Skeletal muscle satellite cell (primary cell): Measurements from ENCODE around the gene HYAL1.
"Not testable (repeated sequence)": the region's sequence is repeated elsewhere in the genome, so short reads cannot be mapped to it uniquely, and the experiment has no call there.

Source experiments
- H3K27me3 ChIP-seq: 2 replicates; pipeline ENCODE4 v1.7.0; 2013; ENCODE audit warnings: low read length; ENCODE audit not compliant: control insufficient read depth, insufficient read depth
- H3K36me3 ChIP-seq: 2 replicates; pipeline ENCODE4 v1.7.0; 2013; ENCODE audit warnings: mild to moderate bottlenecking, control low read depth, low read length; ENCODE audit not compliant: insufficient read depth
- H3K4me1 ChIP-seq: 2 replicates; pipeline ENCODE4 v1.7.0; 2013; ENCODE audit warnings: low read length; ENCODE audit not compliant: control insufficient read depth, insufficient read depth
- H3K4me2 ChIP-seq: 2 replicates; pipeline ENCODE4 v1.7.0; 2013; ENCODE audit warnings: mild to moderate bottlenecking, low read length
- H3K4me3 ChIP-seq: 2 replicates; pipeline ENCODE4 v1.7.0; 2013; ENCODE audit warnings: low read length
- H3K9ac ChIP-seq: 2 replicates; pipeline ENCODE4 v1.7.0; 2013; ENCODE audit warnings: mild to moderate bottlenecking, low read depth, low read length, moderate library complexity
- H3K9me3 ChIP-seq: replicated peaks from 2 replicates; pipeline ENCODE4 v1.7.0; 2013; ENCODE audit warnings: mild to moderate bottlenecking, control low read depth, low read length

HYAL1 gene

DNA sequence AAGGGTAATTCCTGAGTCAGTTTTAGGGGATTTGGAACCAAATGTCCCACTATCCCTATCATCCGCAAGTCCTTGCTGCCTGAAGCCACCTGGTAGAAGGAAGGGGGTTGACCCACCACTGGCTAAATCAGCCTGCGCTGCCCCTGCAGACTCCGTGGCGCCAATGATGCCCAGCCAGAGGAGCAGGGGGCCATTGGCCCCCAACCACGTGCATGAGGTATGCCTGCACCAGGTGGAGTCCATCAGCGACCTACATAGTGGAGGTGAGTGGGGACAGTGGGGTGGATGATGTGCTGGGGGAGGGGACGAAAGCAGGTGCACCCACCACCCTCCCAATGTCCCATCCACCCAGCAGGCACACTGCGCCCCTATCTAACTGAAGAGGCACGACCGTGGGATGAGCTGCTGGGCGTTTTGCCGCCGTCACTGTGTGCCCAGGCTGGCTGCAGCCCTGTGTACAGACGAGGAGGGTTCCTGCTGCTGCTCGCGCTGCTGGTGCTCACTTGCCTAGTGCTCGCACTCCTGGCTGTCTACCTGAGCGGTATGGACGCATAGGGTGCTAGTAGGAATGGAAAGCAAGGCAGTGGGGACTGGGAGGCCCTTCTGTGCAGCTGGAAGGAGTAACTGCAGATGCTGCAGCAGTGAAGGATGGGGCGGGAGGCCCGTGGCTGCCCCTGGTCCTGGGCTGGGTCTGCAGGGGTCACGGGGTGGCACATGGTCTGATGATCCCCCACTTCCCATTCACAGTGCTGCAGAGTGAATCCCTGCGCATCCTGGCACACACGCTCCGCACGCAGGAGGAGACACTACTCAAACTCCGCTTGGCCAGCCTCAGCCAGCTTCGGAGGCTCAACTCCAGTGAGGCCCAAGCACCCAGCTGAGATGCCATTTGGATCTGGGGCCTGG is 16.8 kb downstream of the HYAL1 start:
- no peak overlapping the region for H3K4me2 ChIP-seq
- no peaks in the 10 kb centered on the region for H3K4me1 ChIP-seq
- H3K9ac ChIP-seq = no peak overlapping the region
- no peaks in the 10 kb centered on the region for H3K9me3 ChIP-seq
- H3K36me3 ChIP-seq = peaks cover 38% of the 10 kb centered on the region
- no peaks in the 10 kb centered on the region for H3K27me3 ChIP-seq
- H3K4me3 ChIP-seq = no peak overlapping the region

DNA sequence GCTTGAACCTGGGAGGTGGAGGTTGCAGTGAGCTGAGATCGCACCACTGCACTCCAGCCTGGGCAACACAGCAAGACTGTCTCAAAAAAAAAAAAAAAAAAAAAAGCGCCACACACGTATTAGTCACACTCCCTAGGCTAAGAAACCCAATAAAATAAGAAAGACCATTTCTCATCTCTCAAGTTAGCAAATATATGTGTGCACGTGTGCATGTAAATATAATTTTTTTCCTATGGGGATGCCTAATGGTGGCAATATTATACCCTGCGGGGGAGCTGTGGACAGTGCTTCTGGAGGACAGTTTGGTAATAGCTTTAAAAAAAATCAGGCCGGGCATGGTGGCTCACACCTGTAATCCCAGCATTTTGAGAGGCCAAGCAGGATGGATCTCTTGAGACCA is 19.3 kb downstream of the HYAL1 start:
- peaks cover 26% of the 10 kb centered on the region for H3K36me3 ChIP-seq
- H3K27me3 ChIP-seq, H3K4me2 ChIP-seq, H3K4me3 ChIP-seq, H3K9ac ChIP-seq, H3K9me3 ChIP-seq, H3K4me1 ChIP-seq: not testable (repeated sequence)

DNA sequence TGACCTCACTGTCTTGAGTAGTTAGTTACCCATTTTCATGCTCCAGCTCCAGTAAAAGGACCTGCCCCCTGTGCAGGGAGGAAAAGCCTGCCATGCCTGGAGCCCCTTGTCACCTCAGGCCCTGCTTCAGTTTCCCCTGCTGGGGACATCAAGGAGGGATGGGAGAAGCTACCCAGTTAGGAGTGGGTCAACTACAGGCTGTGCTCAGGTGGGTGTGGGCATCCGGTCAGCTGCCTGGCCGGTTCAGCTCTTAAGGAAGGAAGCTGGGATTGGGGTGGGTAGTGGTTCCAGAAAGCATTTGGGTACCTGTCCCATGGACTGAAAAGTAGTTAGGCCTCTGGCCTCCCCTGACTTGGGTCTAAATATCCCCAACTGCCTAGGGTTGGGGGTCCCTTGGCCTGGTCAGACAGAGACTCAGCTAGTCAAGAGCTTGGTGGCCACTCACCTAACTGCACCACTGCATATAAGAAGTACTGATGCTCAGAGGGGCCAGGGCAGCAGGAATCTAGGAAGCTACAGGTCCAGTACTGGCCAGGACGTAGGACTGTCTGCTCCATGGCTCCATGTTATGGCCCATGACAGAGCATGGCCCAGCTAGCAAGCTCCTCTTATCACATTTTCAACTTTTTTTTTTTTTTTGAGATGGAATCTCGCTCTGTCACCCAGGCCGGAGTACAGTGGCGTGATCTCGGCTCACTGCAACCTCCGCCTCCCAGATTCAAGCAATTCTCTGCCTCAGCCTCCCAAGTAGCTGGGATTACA is 23.9 kb downstream of the HYAL1 start:
- Histone ChIP-seq H3K9ac (no peak overlapping the region), H3K36me3 (no peaks in the 10 kb centered on the region), H3K9me3 (no peaks in the 10 kb centered on the region), H3K27me3 (no peaks in the 10 kb centered on the region), H3K4me1 (no peaks in the 10 kb centered on the region), H3K4me3 (no peak overlapping the region), H3K4me2 (no peak overlapping the region)

DNA sequence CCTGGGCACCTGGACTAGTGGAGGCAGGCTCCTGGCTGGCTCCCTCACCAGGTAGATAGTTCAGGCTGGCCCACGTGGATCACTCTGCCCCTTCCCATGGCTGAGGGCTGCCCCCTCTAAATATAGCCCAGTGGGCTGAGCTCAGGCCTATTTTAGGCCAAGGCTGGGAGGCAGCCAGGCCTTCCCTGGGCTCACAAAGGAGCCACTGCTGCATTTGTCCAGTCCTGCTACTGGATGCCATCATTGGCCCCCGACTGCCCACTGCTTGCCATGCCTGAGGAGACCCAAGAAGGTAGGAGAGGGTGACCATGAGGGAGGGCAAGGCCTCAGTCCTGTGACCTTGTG is 24.5 kb downstream of the HYAL1 start, which contains the start of gene LSMEM2:
Gene LSMEM2 (plus strand): TSS at position 208 of the 345 bp plus-strand sequence. CDS start 27 bp downstream, at position 235.
- Histone ChIP-seq H3K9ac (no peak within 1 kb of the TSS), H3K36me3 (no peaks in the 10 kb centered on the region), H3K27me3 (no peaks in the 10 kb centered on the region), H3K4me1 (no peaks in the 10 kb centered on the region), H3K4me2 (no peak within 1 kb of the TSS), H3K4me3 (no peak within 1 kb of the TSS), H3K9me3 (no peaks in the 10 kb centered on the region)

DNA sequence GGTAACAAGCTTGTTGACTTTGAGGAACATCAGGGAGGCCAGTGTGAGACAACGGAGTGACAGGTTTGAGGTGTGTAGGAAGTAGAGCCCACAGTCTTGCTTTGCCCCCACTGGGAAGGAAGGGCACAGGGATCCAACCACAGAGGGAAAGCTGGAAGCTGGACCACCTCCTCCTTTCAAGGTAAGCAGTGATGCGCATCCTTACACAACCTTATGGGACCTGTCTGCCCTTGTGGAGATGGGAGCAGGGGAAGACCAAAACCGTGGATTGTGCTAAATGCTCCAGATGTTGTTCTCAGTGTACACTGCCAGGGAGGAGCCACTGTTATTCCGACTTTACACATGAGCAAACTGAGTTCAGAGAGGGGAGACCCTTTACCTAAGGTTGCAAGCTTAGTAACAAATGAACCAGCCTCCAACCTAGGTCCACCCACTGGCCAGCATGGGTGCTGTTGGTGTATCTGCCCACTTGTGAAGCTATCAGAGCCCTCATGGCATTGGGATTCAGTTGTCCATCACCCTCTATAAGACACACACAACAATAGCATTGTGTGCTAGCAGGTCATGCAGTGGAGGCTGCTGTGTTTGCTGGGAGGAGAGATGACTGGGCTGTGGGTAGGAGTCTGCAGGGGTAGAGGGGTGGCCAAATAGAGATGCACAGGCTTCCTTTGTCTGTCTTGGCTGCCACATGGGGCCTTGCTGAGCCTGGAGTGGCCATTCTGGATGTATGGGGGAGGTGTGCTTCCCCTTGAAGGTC is 25.1 kb downstream of the HYAL1 start:
- Histone ChIP-seq H3K4me2 (no peak overlapping the region), H3K36me3 (no peaks in the 10 kb centered on the region), H3K9ac (no peak overlapping the region), H3K9me3 (no peaks in the 10 kb centered on the region), H3K4me1 (peaks cover under 1% of the 10 kb centered on the region), H3K27me3 (no peaks in the 10 kb centered on the region), H3K4me3 (no peak overlapping the region)

DNA sequence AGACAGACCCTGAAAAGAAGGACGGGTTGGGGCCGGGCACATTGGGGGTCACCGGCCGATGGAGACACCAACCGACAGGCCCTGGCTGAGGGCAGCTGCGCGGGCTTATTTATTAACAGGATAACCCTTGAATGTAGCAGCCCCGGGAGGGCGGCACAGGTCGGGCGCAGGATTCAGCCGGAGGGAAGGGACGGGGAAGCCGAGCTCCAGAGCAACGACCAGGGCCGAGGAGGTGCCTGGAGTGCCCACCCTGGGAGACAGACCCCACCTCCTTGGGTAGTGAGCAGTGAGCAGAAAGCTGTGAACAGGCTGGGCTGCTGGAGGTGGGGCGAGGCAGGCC is 26.6 kb downstream of the HYAL1 start:
- peaks cover 4% of the 10 kb centered on the region for H3K4me1 ChIP-seq
- H3K9ac ChIP-seq = no peak overlapping the region
- H3K36me3 ChIP-seq = no peaks in the 10 kb centered on the region
- no peaks in the 10 kb centered on the region for H3K27me3 ChIP-seq
- H3K9me3 ChIP-seq = no peaks in the 10 kb centered on the region
- no peak overlapping the region for H3K4me2 ChIP-seq
- no peak overlapping the region for H3K4me3 ChIP-seq

DNA sequence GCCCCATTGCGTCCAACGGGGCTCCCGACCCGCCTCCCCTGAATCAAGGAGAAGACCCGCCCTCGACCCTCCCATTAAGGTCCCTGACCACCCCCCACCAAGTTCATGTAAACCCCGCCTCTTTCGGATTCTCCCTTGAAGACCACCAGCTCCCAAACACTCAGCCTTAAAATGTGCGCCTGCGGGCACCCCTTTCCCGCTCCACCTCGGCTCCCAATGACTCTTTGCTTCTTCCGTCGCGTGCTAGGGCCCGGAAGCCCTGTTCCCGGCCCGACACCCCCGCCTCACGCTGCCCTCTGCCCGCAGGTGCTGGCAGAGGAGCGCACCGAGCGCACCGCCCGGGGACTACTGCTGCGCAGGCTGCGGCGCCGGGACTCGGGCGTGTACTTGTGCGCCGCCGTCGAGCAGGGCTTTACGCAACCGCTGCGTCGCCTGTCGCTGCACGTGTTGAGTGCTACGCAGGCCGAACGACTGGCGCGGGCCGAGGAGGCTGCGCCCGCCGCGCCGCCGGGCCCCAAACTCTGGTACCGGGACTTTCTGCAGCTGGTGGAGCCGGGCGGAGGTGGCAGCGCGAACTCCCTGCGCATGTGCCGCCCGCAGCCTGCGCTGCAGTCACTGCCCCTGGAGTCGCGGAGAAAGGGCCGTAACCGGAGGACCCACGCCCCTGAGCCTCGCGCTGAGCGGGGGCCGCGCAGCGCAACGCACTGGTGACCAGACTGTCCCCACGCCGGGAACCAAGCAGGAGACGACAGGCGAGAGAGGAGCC is 27.2 kb downstream of the HYAL1 start:
- H3K4me3 ChIP-seq = no peak overlapping the region

DNA sequence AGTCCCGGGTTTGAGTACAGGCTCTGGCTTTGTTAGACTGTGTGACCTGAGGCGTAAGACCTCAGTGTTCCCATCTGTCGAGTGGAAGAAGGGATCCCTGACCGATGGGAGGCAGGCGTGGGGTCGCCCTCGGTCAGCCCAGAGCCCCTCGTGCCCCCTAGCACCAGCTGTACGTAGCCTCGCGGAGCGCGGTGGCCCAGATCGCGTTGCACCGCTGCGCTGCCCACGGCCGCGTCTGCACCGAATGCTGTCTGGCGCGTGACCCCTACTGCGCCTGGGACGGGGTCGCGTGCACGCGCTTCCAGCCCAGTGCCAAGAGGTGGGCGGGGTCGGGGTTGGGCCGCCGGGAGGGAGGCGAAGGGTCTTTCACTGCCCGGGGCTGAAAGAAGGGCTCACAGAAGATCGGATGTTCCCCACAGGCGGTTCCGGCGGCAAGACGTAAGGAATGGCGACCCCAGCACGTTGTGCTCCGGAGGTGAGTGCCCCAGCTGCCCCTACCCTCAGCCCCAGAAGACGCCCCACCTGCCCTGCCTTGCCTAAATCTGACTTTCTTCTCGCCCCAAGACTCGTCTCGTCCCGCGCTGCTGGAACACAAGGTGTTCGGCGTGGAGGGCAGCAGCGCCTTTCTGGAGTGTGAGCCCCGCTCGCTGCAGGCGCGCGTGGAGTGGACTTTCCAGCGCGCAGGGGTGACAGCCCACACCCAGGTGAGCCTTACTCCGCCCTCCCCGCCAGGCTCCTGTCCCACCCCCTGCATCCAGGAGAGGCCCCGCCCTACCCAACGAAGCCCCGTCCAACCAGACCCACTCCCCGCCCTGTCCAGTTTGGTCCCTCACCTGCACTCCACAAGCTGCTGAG is 28.0 kb downstream of the HYAL1 start:
- Histone ChIP-seq H3K4me1 (peaks cover 10% of the 10 kb centered on the region), H3K27me3 (no peaks in the 10 kb centered on the region), H3K36me3 (no peaks in the 10 kb centered on the region), H3K4me3 (no peak overlapping the region), H3K9ac (no peak overlapping the region), H3K9me3 (no peaks in the 10 kb centered on the region), H3K4me2 (no peak overlapping the region)

More for the DNA sequence above, 27.2 kb downstream of the HYAL1 start:
- H3K4me1 ChIP-seq = peaks cover 4% of the 10 kb centered on the region
- H3K36me3 ChIP-seq = no peaks in the 10 kb centered on the region
- no peak overlapping the region for H3K4me2 ChIP-seq
- H3K9me3 ChIP-seq = no peaks in the 10 kb centered on the region
- H3K27me3 ChIP-seq = no peaks in the 10 kb centered on the region
- H3K9ac ChIP-seq = no peak overlapping the region

DNA sequence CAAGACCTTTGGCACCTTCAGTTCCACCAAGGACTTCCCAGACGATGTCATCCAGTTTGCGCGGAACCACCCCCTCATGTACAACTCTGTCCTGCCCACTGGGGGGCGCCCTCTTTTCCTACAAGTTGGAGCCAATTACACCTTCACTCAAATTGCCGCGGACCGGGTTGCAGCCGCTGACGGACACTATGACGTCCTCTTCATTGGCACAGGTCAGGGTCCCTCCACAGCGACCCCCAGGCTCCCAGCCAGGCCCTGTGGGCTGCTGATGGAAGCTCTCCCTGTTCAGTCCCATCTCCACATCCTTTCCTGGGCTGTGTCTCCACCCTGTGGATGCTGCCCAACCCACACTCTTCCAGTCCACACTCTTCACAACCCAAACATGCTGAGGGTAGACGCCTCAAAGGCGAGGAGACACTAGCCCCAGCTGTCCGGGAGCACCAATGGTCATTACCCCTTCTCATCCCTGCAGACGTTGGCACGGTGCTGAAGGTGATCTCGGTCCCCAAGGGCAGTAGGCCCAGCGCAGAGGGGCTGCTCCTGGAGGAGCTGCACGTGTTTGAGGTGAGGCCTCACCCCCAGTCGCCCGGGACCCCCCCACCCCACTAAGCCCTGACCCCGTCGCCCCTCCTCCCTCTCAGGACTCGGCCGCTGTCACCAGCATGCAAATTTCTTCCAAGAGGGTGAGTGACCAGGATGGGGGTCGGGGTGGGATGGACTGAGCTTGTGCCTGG is 28.8 kb downstream of the HYAL1 start:
- Histone ChIP-seq H3K27me3 (no peaks in the 10 kb centered on the region), H3K9ac (no peak overlapping the region), H3K4me1 (peaks cover 18% of the 10 kb centered on the region)

DNA sequence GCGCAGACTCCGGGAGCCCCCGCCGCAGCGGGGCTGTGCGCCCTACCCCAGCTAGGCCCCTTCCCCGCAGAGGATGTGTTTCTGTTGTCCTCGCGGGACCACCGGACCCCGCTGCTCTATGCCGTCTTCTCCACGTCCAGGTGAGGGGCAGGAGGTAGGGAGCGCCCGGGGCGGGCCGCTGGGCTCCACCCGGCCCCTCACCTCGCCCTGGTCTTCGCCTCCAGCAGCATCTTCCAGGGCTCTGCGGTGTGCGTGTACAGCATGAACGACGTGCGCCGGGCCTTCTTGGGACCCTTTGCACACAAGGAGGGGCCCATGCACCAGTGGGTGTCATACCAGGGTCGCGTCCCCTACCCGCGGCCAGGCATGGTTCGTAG is 29.7 kb downstream of the HYAL1 start:
- Histone ChIP-seq H3K9me3 (no peaks in the 10 kb centered on the region), H3K4me1 (peaks cover 27% of the 10 kb centered on the region), H3K4me3 (no peak overlapping the region), H3K27me3 (no peaks in the 10 kb centered on the region), H3K36me3 (no peaks in the 10 kb centered on the region), H3K4me2 (no peak overlapping the region), H3K9ac (no peak overlapping the region)

More for the DNA sequence above, 28.8 kb downstream of the HYAL1 start:
- Histone ChIP-seq H3K9me3 (no peaks in the 10 kb centered on the region), H3K4me3 (no peak overlapping the region), H3K4me2 (no peak overlapping the region), H3K36me3 (no peaks in the 10 kb centered on the region)
